ENCODE data around the gene HACD3. TPM values are rescaled to one million over a fixed set of nuclear protein-coding genes. Genes with fewer than 3 reads are reported as not detected.
A peak's percentile ranks its signal among the peaks of the same experiment; 100 is the strongest.

HACD3 gene
- total and polyA plus RNA-seq, 2 experiments from 2014 or later, result 127 to 171 TPM

- Histone ChIP-seq H3K27ac (peak overlapping the region; percentile 95), H3K4me3 (peak overlapping the region; percentile 82), H3K79me2 (peaks cover 38% of the 10 kb centered on the region), H3K27me3 (no peaks in the 10 kb centered on the region), H4K20me1 (ENCODE audit: insufficient read depth, poor library complexity, severe bottlenecking) (peaks cover 14% of the 10 kb centered on the region), H3K9me2 (replicated peaks; ENCODE audit: insufficient read depth) (no peaks in the 10 kb centered on the region), H3K4me2 (peak overlapping the region; percentile 92), H2AFZ (peak overlapping the region; percentile 97), H3K4me1 (ENCODE audit: insufficient read depth) (peaks cover 30% of the 10 kb centered on the region), H3K36me3 (replicated peaks; ENCODE audit: insufficient read depth, low read depth) (no peaks in the 10 kb centered on the region), H3K9me3 (ENCODE audit: low read depth) (no peaks in the 10 kb centered on the region)
- no peak for DNase-seq (ENCODE audit: low spot score)
- 43% methylated on average over 12 of the region's 13 CpGs for WGBS (ENCODE audit: low lambda C conversion rate, missing lambda C conversion rate)
- TF ChIP-seq EZH2 (IDR thresholded peaks at IDR 0.05; ENCODE audit: borderline replicate concordance) (no peak), CTCF (IDR thresholded peaks at IDR 0.05; ENCODE audit: poor library complexity) (no peak), EZH2phosphoT487 (IDR thresholded peaks at IDR 0.05; ENCODE audit: low read depth, severe bottlenecking, unreplicated experiment) (no peak)
These were observed 423 bp upstream of the HACD3 start for GRCh38 chr15:65529762-65530317.

- peaks cover 33% of the 10 kb centered on the region for H3K4me1 ChIP-seq (ENCODE audit: insufficient read depth)
- TF ChIP-seq EZH2 (IDR thresholded peaks at IDR 0.05; ENCODE audit: borderline replicate concordance), result no peak
- no peak for TF ChIP-seq CTCF (IDR thresholded peaks at IDR 0.05; ENCODE audit: poor library complexity)
- TF ChIP-seq EZH2phosphoT487 (IDR thresholded peaks at IDR 0.05; ENCODE audit: low read depth, severe bottlenecking, unreplicated experiment), result no peak
- no peak overlapping the region for H3K4me3 ChIP-seq
- peak overlapping the region; percentile 92 for H3K4me2 ChIP-seq
- no peaks in the 10 kb centered on the region for H3K9me3 ChIP-seq (ENCODE audit: low read depth)
- H3K79me2 ChIP-seq, result peaks cover 67% of the 10 kb centered on the region
- WGBS (ENCODE audit: low lambda C conversion rate, missing lambda C conversion rate), result 19% methylated on average over 1 of the region's 1 CpG
- no peaks in the 10 kb centered on the region for H3K27me3 ChIP-seq
- DNase-seq (ENCODE audit: low spot score), result peak; percentile 68
- H2AFZ ChIP-seq, result no peak overlapping the region
- H3K36me3 ChIP-seq (replicated peaks; ENCODE audit: insufficient read depth, low read depth), result no peaks in the 10 kb centered on the region
- no peaks in the 10 kb centered on the region for H3K9me2 ChIP-seq (replicated peaks; ENCODE audit: insufficient read depth)
- peak overlapping the region; percentile 95 for H3K27ac ChIP-seq
- H4K20me1 ChIP-seq (ENCODE audit: insufficient read depth, poor library complexity, severe bottlenecking), result peaks cover 29% of the 10 kb centered on the region
These were observed 2.4 kb downstream of the HACD3 start for GRCh38 chr15:65532738-65533051.

GRCh38 chr15:65533057-65533756 is 2.9 kb downstream of the HACD3 start:
- Histone ChIP-seq H2AFZ (no peak overlapping the region), H3K4me1 (ENCODE audit: insufficient read depth) (peaks cover 33% of the 10 kb centered on the region), H3K9me2 (replicated peaks; ENCODE audit: insufficient read depth) (no peaks in the 10 kb centered on the region), H3K79me2 (peaks cover 72% of the 10 kb centered on the region), H3K27me3 (no peaks in the 10 kb centered on the region), H3K9me3 (ENCODE audit: low read depth) (no peaks in the 10 kb centered on the region), H3K36me3 (replicated peaks; ENCODE audit: insufficient read depth, low read depth) (no peaks in the 10 kb centered on the region), H3K4me3 (no peak overlapping the region), H3K4me2 (peak overlapping the region; percentile 92), H4K20me1 (ENCODE audit: insufficient read depth, poor library complexity, severe bottlenecking) (peaks cover 30% of the 10 kb centered on the region), H3K27ac (peak overlapping the region; percentile 95)
- DNase-seq (ENCODE audit: low spot score), result peak; percentile 36
- WGBS (ENCODE audit: low lambda C conversion rate, missing lambda C conversion rate), result 28% methylated on average over 5 of the region's 5 CpGs
- TF ChIP-seq CTCF (IDR thresholded peaks at IDR 0.05; ENCODE audit: poor library complexity) (no peak), EZH2 (IDR thresholded peaks at IDR 0.05; ENCODE audit: borderline replicate concordance) (no peak), EZH2phosphoT487 (IDR thresholded peaks at IDR 0.05; ENCODE audit: low read depth, severe bottlenecking, unreplicated experiment) (no peak)
